ENCODE results near the gene SERTM1. TPM values are rescaled to one million over a fixed set of nuclear protein-coding genes. Genes with fewer than 3 reads are reported as not detected.
A peak's percentile ranks its signal among the peaks of the same experiment; 100 is the strongest.

The SERTM1 gene
- total RNA-seq, 1 experiment from 2014 or later, result not detected

GRCh38 chr13:36700170-36700569 lies 26.4 kb downstream of the SERTM1 start:
- DNase-seq (ENCODE audit: low read depth), result no peak
- in situ Hi-C loops (cut with HindIII; ENCODE audit: low pct_unique_long_range_greater_than_20kb, low sequenced_read_pairs), result no loop called here

GRCh38 chr13:36706755-36707154 lies 32.9 kb downstream of the SERTM1 start:
- in situ Hi-C loops (cut with HindIII; ENCODE audit: low pct_unique_long_range_greater_than_20kb, low sequenced_read_pairs), result no loop called here

DNA sequence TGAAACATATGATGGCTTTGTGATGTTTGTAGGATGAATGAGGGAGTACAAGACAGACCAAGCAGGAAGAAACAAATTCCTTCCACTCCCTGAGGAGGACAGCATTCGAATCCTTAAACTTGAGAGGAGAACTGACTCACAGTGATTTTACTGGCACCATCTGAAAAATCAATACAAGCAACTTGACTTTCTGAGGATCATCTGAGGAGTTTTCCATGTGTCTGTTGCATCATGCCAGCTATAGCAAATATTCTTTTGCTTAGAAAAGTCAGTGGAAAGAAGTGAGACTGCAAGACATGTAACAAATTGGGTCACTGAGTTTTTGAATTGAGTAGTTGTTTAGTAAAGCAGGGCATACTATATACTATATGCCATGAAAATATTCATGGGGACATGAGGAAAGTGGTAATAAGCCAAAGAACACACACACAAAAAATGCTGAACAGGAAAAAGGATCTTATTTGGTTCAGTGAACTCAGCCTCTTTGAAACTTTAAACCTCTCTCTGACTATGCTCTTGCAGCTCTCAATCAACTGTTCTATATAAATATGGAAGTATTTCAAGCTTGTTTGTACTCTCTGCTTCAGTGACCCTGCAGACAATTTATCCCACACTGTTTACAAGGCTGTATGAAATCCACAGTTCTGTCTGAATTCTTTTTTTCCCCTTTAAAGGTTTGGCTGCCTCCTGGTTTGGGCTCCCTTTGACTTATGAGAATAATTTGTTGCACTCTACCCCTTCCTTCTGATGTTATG lies 35.5 kb downstream of the SERTM1 start:
- in situ Hi-C loops (cut with HindIII; ENCODE audit: low pct_unique_long_range_greater_than_20kb, low sequenced_read_pairs), result no loop called here

More at GRCh38 chr13:36706755-36707154, 32.9 kb downstream of the SERTM1 start:
- DNase-seq (ENCODE audit: low read depth), result peak; percentile 41

DNA sequence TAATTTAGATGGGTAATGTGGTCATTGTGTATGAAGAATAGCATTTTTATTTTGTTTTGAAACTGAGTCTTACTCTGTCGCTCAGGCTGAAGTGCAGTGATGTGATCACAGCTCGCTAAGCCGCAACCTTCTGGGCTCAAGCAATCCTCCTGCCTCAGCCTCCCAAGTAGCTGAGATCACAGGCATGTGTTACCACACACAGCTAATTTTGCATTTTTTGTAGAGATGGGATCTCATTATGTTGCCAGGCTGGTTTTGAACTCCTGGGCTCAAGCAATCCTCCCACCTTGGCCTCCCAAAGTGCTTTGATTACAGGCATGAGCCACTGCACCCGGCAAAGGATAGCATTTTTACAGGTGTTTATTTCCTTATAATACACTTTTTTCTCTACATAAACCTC lies 36.6 kb downstream of the SERTM1 start:
- in situ Hi-C loops (cut with HindIII; ENCODE audit: low pct_unique_long_range_greater_than_20kb, low sequenced_read_pairs), result no loop called here
- DNase-seq (ENCODE audit: low read depth), result no peak

More for the DNA sequence above, 35.5 kb downstream of the SERTM1 start:
- DNase-seq (ENCODE audit: low read depth), result peak; percentile 60

GRCh38 chr13:36712290-36712689 lies 38.5 kb downstream of the SERTM1 start:
- in situ Hi-C loops (cut with HindIII; ENCODE audit: low pct_unique_long_range_greater_than_20kb, low sequenced_read_pairs), result no loop called here
- DNase-seq (ENCODE audit: low read depth), result no peak

- peak; percentile 57 for DNase-seq (ENCODE audit: low read depth)
- in situ Hi-C loops (cut with HindIII; ENCODE audit: low pct_unique_long_range_greater_than_20kb, low sequenced_read_pairs), result no loop called here
Observed at GRCh38 chr13:36712770-36713169, 39.0 kb downstream of the SERTM1 start.

DNA sequence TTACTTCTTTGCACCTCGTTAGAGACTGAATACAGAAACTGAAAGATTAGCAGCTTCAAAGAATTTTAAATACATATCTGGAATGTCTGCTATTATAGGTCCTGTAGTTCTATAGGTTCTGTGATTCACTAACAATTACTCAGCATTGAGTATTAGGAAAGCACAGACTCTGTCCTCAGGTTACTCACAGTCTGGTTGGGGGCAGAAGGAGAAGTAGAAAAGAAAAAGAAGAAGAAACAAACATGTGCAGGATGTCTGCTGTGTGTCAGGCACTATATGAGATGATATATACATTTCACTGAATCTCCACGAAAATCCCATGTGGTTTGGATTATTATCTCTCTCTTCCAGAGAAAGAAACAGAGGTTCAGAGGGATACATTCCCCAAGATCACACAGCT lies 40.1 kb downstream of the SERTM1 start:
- in situ Hi-C loops (cut with HindIII; ENCODE audit: low pct_unique_long_range_greater_than_20kb, low sequenced_read_pairs), result no loop called here
- DNase-seq (ENCODE audit: low read depth), result no peak

- in situ Hi-C loops (cut with HindIII; ENCODE audit: low pct_unique_long_range_greater_than_20kb, low sequenced_read_pairs), result no loop called here
- DNase-seq (ENCODE audit: low read depth), result no peak
Observed at GRCh38 chr13:36715841-36716240, 42.0 kb downstream of the SERTM1 start.

DNA sequence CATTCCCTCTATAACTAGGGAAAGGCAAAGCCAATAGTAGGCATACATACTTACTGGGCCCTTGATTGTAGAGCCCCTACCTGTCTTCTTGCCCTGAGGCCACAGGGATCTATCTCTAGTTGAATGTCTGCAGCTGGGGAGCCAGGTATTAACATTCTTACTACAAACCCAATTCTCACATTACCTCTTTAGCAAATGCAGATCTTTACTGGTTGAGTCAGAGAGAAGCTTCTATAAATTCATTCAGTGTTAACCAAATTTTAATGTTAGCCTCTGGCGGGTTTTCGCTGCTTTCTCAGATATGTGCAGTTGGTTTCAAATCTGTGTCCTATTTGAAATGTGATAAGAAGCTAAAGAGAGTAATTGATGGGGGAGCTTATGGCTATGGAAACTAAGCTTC lies 43.2 kb downstream of the SERTM1 start:
- DNase-seq (ENCODE audit: low read depth), result no peak
- in situ Hi-C loops (cut with HindIII; ENCODE audit: low pct_unique_long_range_greater_than_20kb, low sequenced_read_pairs), result no loop called here

DNA sequence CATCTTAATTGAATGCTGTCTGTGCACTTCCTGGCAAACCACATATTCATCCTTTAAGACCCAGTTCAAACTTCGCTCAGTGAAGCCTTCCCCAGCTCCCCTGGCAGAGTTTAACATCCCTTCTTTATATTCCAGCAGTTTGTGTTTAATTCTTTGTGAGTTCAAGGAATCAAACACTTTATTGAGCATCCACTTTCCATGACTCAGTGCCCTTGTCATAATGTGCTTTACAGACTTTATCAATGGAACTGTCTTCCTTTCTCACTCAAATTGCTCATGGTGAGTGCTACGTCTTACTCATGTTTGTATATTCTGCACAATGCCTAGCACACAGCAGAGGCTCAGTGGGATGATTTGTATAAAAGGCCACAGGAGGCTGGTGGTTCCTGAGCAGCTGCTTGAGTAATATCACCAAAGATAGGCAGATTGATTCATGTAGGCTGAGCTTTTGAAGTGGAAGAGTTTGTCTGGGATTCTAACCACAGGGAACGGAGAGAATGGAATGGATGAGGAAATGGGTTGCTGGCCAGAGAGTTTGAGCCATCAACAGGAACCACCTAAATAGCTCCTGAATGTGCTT lies 44.2 kb downstream of the SERTM1 start:
- DNase-seq (ENCODE audit: low read depth), result no peak
- in situ Hi-C loops (cut with HindIII; ENCODE audit: low pct_unique_long_range_greater_than_20kb, low sequenced_read_pairs), result no loop called here

DNA sequence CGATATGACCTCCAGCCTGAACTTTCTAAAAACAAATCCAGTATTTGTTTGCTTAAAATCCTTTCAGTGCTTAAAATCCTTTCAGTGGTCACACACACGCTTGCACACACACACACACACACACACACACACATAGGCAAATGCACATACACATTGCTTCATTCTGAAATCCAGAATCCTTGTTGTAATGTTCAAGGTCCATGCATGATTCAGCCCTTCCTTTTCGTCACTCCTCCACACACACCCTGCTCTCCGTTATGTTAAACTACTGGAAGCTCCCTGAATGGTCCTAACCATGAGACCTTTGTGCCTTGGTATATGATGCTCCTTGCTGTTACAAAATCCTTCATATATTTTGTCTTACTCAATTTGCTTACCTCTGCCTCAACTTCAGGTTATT lies 44.9 kb downstream of the SERTM1 start:
- in situ Hi-C loops (cut with HindIII; ENCODE audit: low pct_unique_long_range_greater_than_20kb, low sequenced_read_pairs), result no loop called here
- DNase-seq (ENCODE audit: low read depth), result no peak

DNA sequence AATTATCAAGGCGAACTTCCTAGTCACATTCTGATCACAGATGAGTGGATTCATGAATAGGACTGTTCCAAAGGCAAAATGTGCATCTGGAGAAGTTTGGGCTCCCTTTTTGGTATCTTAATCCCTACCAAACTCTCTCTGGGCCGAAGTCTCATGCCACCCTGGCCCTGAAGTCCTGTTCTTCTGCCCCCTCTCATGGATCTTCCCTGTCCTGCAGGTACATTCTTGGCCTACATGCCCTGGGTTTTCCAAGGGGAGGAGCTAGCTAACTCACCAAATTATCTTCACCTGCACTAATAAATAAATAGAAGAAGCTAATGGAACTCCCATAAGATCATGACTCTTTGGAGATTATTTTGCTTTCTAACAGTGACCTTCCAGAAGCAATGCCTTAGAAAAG lies 50.3 kb downstream of the SERTM1 start:
- in situ Hi-C loops (cut with HindIII; ENCODE audit: low pct_unique_long_range_greater_than_20kb, low sequenced_read_pairs), result no loop called here
- DNase-seq (ENCODE audit: low read depth), result no peak

GRCh38 chr13:36725936-36726335 lies 52.1 kb downstream of the SERTM1 start:
- no peak for DNase-seq (ENCODE audit: low read depth)
- in situ Hi-C loops (cut with HindIII; ENCODE audit: low pct_unique_long_range_greater_than_20kb, low sequenced_read_pairs), result no loop called here

DNA sequence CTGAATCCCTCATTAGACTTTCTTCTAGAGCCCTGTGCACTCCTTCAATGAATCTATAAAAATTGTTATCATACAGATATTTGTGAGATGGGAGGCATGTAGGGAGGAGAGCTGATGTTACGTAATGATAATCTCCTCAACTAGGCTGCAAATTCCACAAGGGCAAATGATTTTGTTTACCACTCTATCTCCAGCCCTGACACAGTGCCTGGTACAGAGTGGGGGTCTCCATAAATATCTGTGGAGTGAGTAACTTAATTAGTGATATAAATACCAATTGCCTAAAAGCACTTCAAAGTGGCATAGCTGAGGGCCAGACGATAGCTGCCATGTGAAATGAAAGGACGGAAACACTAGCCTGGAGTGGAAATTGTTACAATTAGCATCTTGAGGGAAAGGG lies 54.2 kb downstream of the SERTM1 start:
- no peak for DNase-seq (ENCODE audit: low read depth)
- in situ Hi-C loops (cut with HindIII; ENCODE audit: low pct_unique_long_range_greater_than_20kb, low sequenced_read_pairs), result no loop called here

DNA sequence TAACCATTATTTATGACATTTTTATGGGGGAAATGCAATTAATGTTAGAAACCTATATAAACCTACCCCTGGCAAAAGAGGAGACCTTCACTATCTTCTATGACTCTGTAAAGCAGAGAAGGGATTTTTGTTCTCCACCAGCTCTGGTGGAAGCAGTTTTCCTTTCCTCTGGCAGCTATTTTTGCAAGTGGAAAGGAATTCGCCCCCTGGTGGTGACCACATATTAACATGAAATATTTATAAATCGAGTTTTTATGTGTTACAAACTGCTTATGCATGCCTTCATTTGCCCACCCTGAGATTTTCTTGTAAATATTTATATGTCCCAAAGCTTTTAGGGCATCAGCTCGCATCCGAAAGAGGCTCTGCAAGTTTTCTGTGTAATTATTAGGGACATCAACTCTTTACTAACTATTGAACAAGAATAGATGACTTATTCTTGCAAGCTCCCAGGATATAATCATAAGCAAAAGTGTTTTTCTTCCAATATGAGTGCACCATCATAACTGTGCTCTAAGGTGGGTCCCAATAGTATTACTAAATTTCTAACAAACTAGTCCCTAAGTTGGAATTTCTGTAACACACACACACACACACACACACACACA lies 62.4 kb downstream of the SERTM1 start:
- in situ Hi-C loops (cut with HindIII; ENCODE audit: low pct_unique_long_range_greater_than_20kb, low sequenced_read_pairs), result no loop called here
- DNase-seq (ENCODE audit: low read depth), result peak; percentile 18

DNA sequence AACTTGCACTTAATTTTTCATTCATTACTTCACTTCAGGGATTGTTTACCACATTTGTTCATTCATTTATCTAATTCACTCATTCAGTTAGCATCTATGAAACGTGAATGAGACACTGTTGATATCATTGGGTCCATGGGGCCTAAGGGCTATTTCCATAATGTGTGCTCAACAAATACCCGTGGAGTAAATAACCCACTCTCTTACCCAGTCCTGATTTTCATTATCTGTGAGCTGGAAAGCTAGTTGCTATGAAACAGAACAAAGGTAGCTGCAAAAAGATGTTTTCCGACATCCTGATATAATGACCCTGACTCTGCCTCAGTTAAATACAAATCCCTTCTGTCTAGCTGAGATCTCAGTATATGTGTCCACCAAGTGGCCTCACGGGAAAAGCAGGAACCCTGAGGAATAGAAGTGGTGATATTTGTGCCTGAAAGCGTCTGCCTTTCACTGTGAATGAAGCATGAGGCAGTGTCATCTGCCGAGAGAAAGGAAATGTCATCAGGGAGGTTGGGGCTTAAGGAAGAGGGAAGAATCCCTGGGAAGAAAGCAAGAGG lies 63.8 kb downstream of the SERTM1 start:
- in situ Hi-C loops (cut with HindIII; ENCODE audit: low pct_unique_long_range_greater_than_20kb, low sequenced_read_pairs), result no loop called here
- DNase-seq (ENCODE audit: low read depth), result no peak

- no peak for DNase-seq (ENCODE audit: low read depth)
- in situ Hi-C loops (cut with HindIII; ENCODE audit: low pct_unique_long_range_greater_than_20kb, low sequenced_read_pairs), result no loop called here
Observed at GRCh38 chr13:36745436-36745835, 71.6 kb downstream of the SERTM1 start.

- in situ Hi-C loops (cut with HindIII; ENCODE audit: low pct_unique_long_range_greater_than_20kb, low sequenced_read_pairs), result no loop called here
- DNase-seq (ENCODE audit: low read depth), result no peak
Observed at GRCh38 chr13:36746051-36746450, 72.2 kb downstream of the SERTM1 start.

Measured in Caki2 (cell line).